Urothelium cell line (cell line): Measurements from ENCODE around the gene PLEKHB2.
"Not testable (repeated sequence)": the region's sequence is repeated elsewhere in the genome, so short reads cannot be mapped to it uniquely, and the experiment has no call there.

Source experiments
- DNase-seq: peaks from one replicate; pipeline ENCODE4 v3.0.0; 2011; ENCODE audit warnings: low spot score, mixed read lengths
- FAIRE-seq: peaks from 2 replicates; lab custom pipeline; 2011; peaks lifted over from hg19 to GRCh38; lab: Jason Lieb, UNC

The PLEKHB2 gene

GRCh38 chr2:131093006-131093695 lies 12.0 kb upstream of the PLEKHB2 start, which contains the start of gene FAM168B:
Gene FAM168B, minus strand, starts transcription at chr2:131093460. Its CDS starts 10,814 bp downstream, at chr2:131082646.
- FAIRE-seq (peak; percentile 97), DNase-seq (peak; percentile 96)

GRCh38 chr2:131093696-131094462 lies 11.3 kb upstream of the PLEKHB2 start:
- no peak for DNase-seq
- no peak for FAIRE-seq

- no peak for DNase-seq
- no peak for FAIRE-seq
Measured at GRCh38 chr2:131094463-131095281, 10.5 kb upstream of the PLEKHB2 start.

GRCh38 chr2:131103165-131103564 lies 2.0 kb upstream of the PLEKHB2 start:
- FAIRE-seq (no peak), DNase-seq (no peak)

- FAIRE-seq (no peak), DNase-seq (peak; percentile 82)
Measured at GRCh38 chr2:131104487-131105155, 515 bp upstream of the PLEKHB2 start.

- DNase-seq (peak; percentile 35), FAIRE-seq (no peak)
Measured at GRCh38 chr2:131105950-131106801, 1.0 kb downstream of the PLEKHB2 start.

- DNase-seq (no peak), FAIRE-seq (no peak)
Measured at GRCh38 chr2:131112529-131112928, 7.4 kb downstream of the PLEKHB2 start.

GRCh38 chr2:131113566-131114227 lies 8.6 kb downstream of the PLEKHB2 start:
- FAIRE-seq (no peak), DNase-seq (no peak)

- not testable (repeated sequence) for FAIRE-seq, DNase-seq
Measured at GRCh38 chr2:131114950-131115349, 9.8 kb downstream of the PLEKHB2 start.

- FAIRE-seq (no peak), DNase-seq (no peak)
Measured at GRCh38 chr2:131115752-131116151, 10.6 kb downstream of the PLEKHB2 start.

GRCh38 chr2:131120815-131121317 lies 15.7 kb downstream of the PLEKHB2 start:
- no peak for DNase-seq
- FAIRE-seq, result no peak

GRCh38 chr2:131121464-131121863 lies 16.3 kb downstream of the PLEKHB2 start:
- FAIRE-seq, result no peak
- no peak for DNase-seq

- FAIRE-seq (no peak), DNase-seq (no peak)
Measured at GRCh38 chr2:131122496-131122895, 17.4 kb downstream of the PLEKHB2 start.

GRCh38 chr2:131123192-131123591 lies 18.1 kb downstream of the PLEKHB2 start:
- FAIRE-seq (no peak), DNase-seq (no peak)

GRCh38 chr2:131125195-131125757 lies 20.1 kb downstream of the PLEKHB2 start:
- no peak for FAIRE-seq
- no peak for DNase-seq

- DNase-seq, result no peak
- no peak for FAIRE-seq
Measured at GRCh38 chr2:131126436-131126835, 21.3 kb downstream of the PLEKHB2 start.

GRCh38 chr2:131127076-131127475 lies 21.9 kb downstream of the PLEKHB2 start:
- FAIRE-seq, result no peak
- no peak for DNase-seq

- no peak for DNase-seq
- FAIRE-seq, result no peak
Measured at GRCh38 chr2:131127981-131128380, 22.8 kb downstream of the PLEKHB2 start.

- FAIRE-seq (no peak), DNase-seq (no peak)
Measured at GRCh38 chr2:131130298-131130596, 25.1 kb downstream of the PLEKHB2 start.
